ENCODE data around the gene PEX6. TPM values are rescaled to one million over a fixed set of nuclear protein-coding genes. Genes with fewer than 3 reads are reported as not detected.

The PEX6 gene
- total and polyA plus RNA-seq, 5 donors from 2014 or later: 10.9 to 20.7 (median 18.2) TPM

GRCh38 chr6:43016943-43017334 is 38.0 kb upstream of the PEX6 start:
- peaks cover 0 to 82% (median 38%) of the 10 kb centered on the region in 4 donors for H3K4me1 Mint-ChIP-seq
- H3K9me3 Mint-ChIP-seq: no peaks in the 10 kb centered on the region
- peaks cover 19% of the 10 kb centered on the region for H3K36me3 Mint-ChIP-seq
- no peak for DNase-seq
- H3K27me3 ChIP-seq (ENCODE audit: control insufficient read depth, insufficient read depth, low read length): no peaks in the 10 kb centered on the region
- peaks cover 49% of the 10 kb centered on the region for H3K4me1 ChIP-seq (ENCODE audit: control insufficient read depth, insufficient read depth, low read length, poor library complexity, severe bottlenecking)
- no peak overlapping the region for H3K4me3 ChIP-seq (ENCODE audit: low read depth, low read length)
- ATAC-seq (ENCODE audit: low read depth in 2 of 2): no peak
- no peaks in the 10 kb centered on the region for H3K9me3 ChIP-seq (ENCODE audit: control insufficient read depth in 2 of 2, low read length in 2 of 2)
- peaks cover 29% of the 10 kb centered on the region for H3K36me3 ChIP-seq (ENCODE audit: control insufficient read depth, insufficient read depth, low read length)
- H3K27ac Mint-ChIP-seq: peak overlapping the region in 1 of 3 donors; percentile 38
- H3K27ac ChIP-seq (ENCODE audit: insufficient read depth, low read length, poor library complexity, severe bottlenecking): peak overlapping the region; percentile 2
- peak overlapping the region in 2 of 4 donors; percentile 15 to 98 for H3K4me3 Mint-ChIP-seq
- H3K27me3 Mint-ChIP-seq: no peaks in the 10 kb centered on the region

GRCh38 chr6:43016176-43016942 is 37.4 kb upstream of the PEX6 start:
- H3K4me3 Mint-ChIP-seq: peak overlapping the region in 3 of 4 donors; percentile 75 to 98 (median 78)
- Histone ChIP-seq H3K27me3 (ENCODE audit: control insufficient read depth, insufficient read depth, low read length) (no peaks in the 10 kb centered on the region), H3K4me1 (ENCODE audit: control insufficient read depth, insufficient read depth, low read length, poor library complexity, severe bottlenecking) (peaks cover 49% of the 10 kb centered on the region), H3K9me3 (ENCODE audit: control insufficient read depth in 2 of 2, low read length in 2 of 2) (no peaks in the 10 kb centered on the region), H3K36me3 (ENCODE audit: control insufficient read depth, insufficient read depth, low read length) (peaks cover 33% of the 10 kb centered on the region), H3K27ac (ENCODE audit: insufficient read depth, low read length, poor library complexity, severe bottlenecking) (peak overlapping the region; percentile 2), H3K4me3 (ENCODE audit: low read depth, low read length) (no peak overlapping the region)
- H3K9me3 Mint-ChIP-seq: no peaks in the 10 kb centered on the region
- peaks cover 0 to 83% (median 37%) of the 10 kb centered on the region in 4 donors for H3K4me1 Mint-ChIP-seq
- no peak for DNase-seq
- H3K27me3 Mint-ChIP-seq: no peaks in the 10 kb centered on the region
- peaks cover 16% of the 10 kb centered on the region for H3K36me3 Mint-ChIP-seq
- no peak for ATAC-seq (ENCODE audit: low read depth in 2 of 2)
- peak overlapping the region in 2 of 3 donors; percentile 46 to 86 for H3K27ac Mint-ChIP-seq

GRCh38 chr6:43014434-43014909 is 35.5 kb upstream of the PEX6 start:
- Mint-ChIP-seq H3K4me3 (peak overlapping the region; percentile 89 to 98 (median 94)), H3K27ac (peak overlapping the region; percentile 90 to 97 (median 96)), H3K4me1 (peaks cover 0 to 85% (median 41%) of the 10 kb centered on the region in 4 donors), H3K9me3 (peaks cover 0 to 1% (median 0%) of the 10 kb centered on the region in 7 donors), H3K27me3 (no peaks in the 10 kb centered on the region), H3K36me3 (peaks cover 19% of the 10 kb centered on the region)
- H3K4me3 ChIP-seq (ENCODE audit: low read depth, low read length): peak overlapping the region; percentile 87
- no peak for ATAC-seq (ENCODE audit: low read depth in 2 of 2)
- peaks cover 42% of the 10 kb centered on the region for H3K4me1 ChIP-seq (ENCODE audit: control insufficient read depth, insufficient read depth, low read length, poor library complexity, severe bottlenecking)
- no peaks in the 10 kb centered on the region for H3K27me3 ChIP-seq (ENCODE audit: control insufficient read depth, insufficient read depth, low read length)
- H3K27ac ChIP-seq (ENCODE audit: insufficient read depth, low read length, poor library complexity, severe bottlenecking): peak overlapping the region; percentile 79
- H3K36me3 ChIP-seq (ENCODE audit: control insufficient read depth, insufficient read depth, low read length): peaks cover 45% of the 10 kb centered on the region
- DNase-seq: no peak
- no peaks in the 10 kb centered on the region for H3K9me3 ChIP-seq (ENCODE audit: control insufficient read depth in 2 of 2, low read length in 2 of 2)

- Mint-ChIP-seq H3K27ac (peak within 1 kb of the TSS; percentile 96 to 97 (median 97)), H3K4me1 (peaks cover 0 to 83% (median 39%) of the 10 kb centered on the region in 4 donors), H3K4me3 (peak within 1 kb of the TSS; percentile 89 to 98 (median 94)), H3K36me3 (peaks cover 15% of the 10 kb centered on the region), H3K9me3 (peaks cover 0 to 1% (median 0%) of the 10 kb centered on the region in 7 donors), H3K27me3 (no peaks in the 10 kb centered on the region)
- ATAC-seq (ENCODE audit: low read depth in 2 of 2) (peak; percentile 93 to 95), DNase-seq (peak; percentile 98 to 100 (median 99))
- Histone ChIP-seq H3K27me3 (ENCODE audit: control insufficient read depth, insufficient read depth, low read length) (no peaks in the 10 kb centered on the region), H3K9me3 (ENCODE audit: control insufficient read depth in 2 of 2, low read length in 2 of 2) (no peaks in the 10 kb centered on the region), H3K4me1 (ENCODE audit: control insufficient read depth, insufficient read depth, low read length, poor library complexity, severe bottlenecking) (peaks cover 42% of the 10 kb centered on the region), H3K4me3 (ENCODE audit: low read depth, low read length) (peak within 1 kb of the TSS; percentile 87), H3K27ac (ENCODE audit: insufficient read depth, low read length, poor library complexity, severe bottlenecking) (peak within 1 kb of the TSS; percentile 79), H3K36me3 (ENCODE audit: control insufficient read depth, insufficient read depth, low read length) (peaks cover 45% of the 10 kb centered on the region)
Observed at GRCh38 chr6:43013843-43014433, 35.0 kb upstream of the PEX6 start, which contains the start of the genes KLHDC3 and MEA1. TSS of gene KLHDC3 (plus strand) at chr6:43014249. CDS start at chr6:43017193, 2,944 bp downstream. TSS of gene MEA1 (minus strand) at chr6:43013946. CDS start at chr6:43013813, 133 bp downstream.

- H3K4me1 ChIP-seq (ENCODE audit: control insufficient read depth, insufficient read depth, low read length, poor library complexity, severe bottlenecking): peaks cover 42% of the 10 kb centered on the region
Observed at GRCh38 chr6:43013097-43013842, 34.3 kb upstream of the PEX6 start.

GRCh38 chr6:43012364-43012763 is 33.4 kb upstream of the PEX6 start:
- Histone ChIP-seq H3K9me3 (ENCODE audit: control insufficient read depth in 2 of 2, low read length in 2 of 2) (no peaks in the 10 kb centered on the region), H3K27me3 (ENCODE audit: control insufficient read depth, insufficient read depth, low read length) (no peaks in the 10 kb centered on the region), H3K27ac (ENCODE audit: insufficient read depth, low read length, poor library complexity, severe bottlenecking) (peak overlapping the region; percentile 79), H3K36me3 (ENCODE audit: control insufficient read depth, insufficient read depth, low read length) (peaks cover 45% of the 10 kb centered on the region), H3K4me1 (ENCODE audit: control insufficient read depth, insufficient read depth, low read length, poor library complexity, severe bottlenecking) (peaks cover 41% of the 10 kb centered on the region), H3K4me3 (ENCODE audit: low read depth, low read length) (peak overlapping the region; percentile 64)
- peaks cover 0 to 1% (median 0%) of the 10 kb centered on the region in 7 donors for H3K9me3 Mint-ChIP-seq
- ATAC-seq (ENCODE audit: low read depth in 2 of 2) (no peak), DNase-seq (no peak)
- H3K27me3 Mint-ChIP-seq: no peaks in the 10 kb centered on the region
- peak overlapping the region; percentile 68 to 98 (median 92) for H3K4me3 Mint-ChIP-seq
- H3K27ac Mint-ChIP-seq: peak overlapping the region in 2 of 3 donors; percentile 96 to 97
- H3K36me3 Mint-ChIP-seq: peaks cover 16% of the 10 kb centered on the region
- peaks cover 0 to 75% (median 36%) of the 10 kb centered on the region in 4 donors for H3K4me1 Mint-ChIP-seq

More at GRCh38 chr6:43013097-43013842, 34.3 kb upstream of the PEX6 start:
- peak overlapping the region; percentile 96 to 97 (median 97) for H3K27ac Mint-ChIP-seq
- H3K27ac ChIP-seq (ENCODE audit: insufficient read depth, low read length, poor library complexity, severe bottlenecking): peak overlapping the region; percentile 79
- DNase-seq: no peak
- H3K9me3 ChIP-seq (ENCODE audit: control insufficient read depth in 2 of 2, low read length in 2 of 2): no peaks in the 10 kb centered on the region
- peaks cover 0 to 81% (median 39%) of the 10 kb centered on the region in 4 donors for H3K4me1 Mint-ChIP-seq
- H3K27me3 Mint-ChIP-seq: no peaks in the 10 kb centered on the region
- H3K36me3 Mint-ChIP-seq: peaks cover 19% of the 10 kb centered on the region
- H3K9me3 Mint-ChIP-seq: peaks cover 0 to 1% (median 0%) of the 10 kb centered on the region in 7 donors
- peaks cover 45% of the 10 kb centered on the region for H3K36me3 ChIP-seq (ENCODE audit: control insufficient read depth, insufficient read depth, low read length)
- peak overlapping the region; percentile 89 to 98 (median 94) for H3K4me3 Mint-ChIP-seq
- no peaks in the 10 kb centered on the region for H3K27me3 ChIP-seq (ENCODE audit: control insufficient read depth, insufficient read depth, low read length)
- H3K4me3 ChIP-seq (ENCODE audit: low read depth, low read length): peak overlapping the region; percentile 64
- no peak for ATAC-seq (ENCODE audit: low read depth in 2 of 2)

GRCh38 chr6:43011207-43011606 is 32.2 kb upstream of the PEX6 start:
- no peak for DNase-seq
- ATAC-seq (ENCODE audit: low read depth in 2 of 2): no peak
- H3K27ac ChIP-seq (ENCODE audit: insufficient read depth, low read length, poor library complexity, severe bottlenecking): no peak overlapping the region
- peaks cover 51% of the 10 kb centered on the region for H3K36me3 ChIP-seq (ENCODE audit: control insufficient read depth, insufficient read depth, low read length)
- no peak overlapping the region for H3K4me3 ChIP-seq (ENCODE audit: low read depth, low read length)
- Mint-ChIP-seq H3K4me3 (peak overlapping the region in 2 of 4 donors; percentile 39 to 89), H3K9me3 (peaks cover 0 to 1% (median 0%) of the 10 kb centered on the region in 7 donors), H3K27ac (peak overlapping the region in 1 of 3 donors; percentile 68), H3K4me1 (peaks cover 0 to 63% (median 32%) of the 10 kb centered on the region in 4 donors), H3K36me3 (peaks cover 18% of the 10 kb centered on the region), H3K27me3 (no peaks in the 10 kb centered on the region)
- no peaks in the 10 kb centered on the region for H3K9me3 ChIP-seq (ENCODE audit: control insufficient read depth in 2 of 2, low read length in 2 of 2)
- H3K27me3 ChIP-seq (ENCODE audit: control insufficient read depth, insufficient read depth, low read length): no peaks in the 10 kb centered on the region
- peaks cover 30% of the 10 kb centered on the region for H3K4me1 ChIP-seq (ENCODE audit: control insufficient read depth, insufficient read depth, low read length, poor library complexity, severe bottlenecking)
